Measurements from ENCODE around the gene HAO2.

The HAO2 gene

GRCh38 chr1:119440721-119441307 is 72.2 kb downstream of the HAO2 start:
- no peak for DNase-seq

GRCh38 chr1:119442756-119443155 is 74.2 kb downstream of the HAO2 start:
- DNase-seq, result no peak
